Brain microvascular endothelial cell (primary cell): ENCODE results near the gene MGMT.

Source experiments
- DNase-seq: peaks from one replicate; pipeline ENCODE4 v3.0.0-alpha.2; 2020
- H3K27ac ChIP-seq: fragments of 250-450 bp; sonication (Bioruptor Pico); 2 replicates; pipeline ENCODE4 v1.5.1; 2020; ENCODE audit warnings: mild to moderate bottlenecking, moderate library complexity
- H3K27me3 ChIP-seq: fragments of 250-450 bp; sonication (Bioruptor Pico); replicated peaks from 2 replicates; pipeline ENCODE4 v1.5.1; 2020; ENCODE audit warnings: mild to moderate bottlenecking
- H3K36me3 ChIP-seq: fragments of 250-450 bp; sonication (Bioruptor Pico); replicated peaks from 2 replicates; pipeline ENCODE4 v1.5.1; 2020; ENCODE audit warnings: mild to moderate bottlenecking
- H3K4me3 ChIP-seq: 2 replicates; pipeline ENCODE4 v1.5.1; 2011; ENCODE audit warnings: low read depth, mild to moderate bottlenecking, control low read depth, low read length, moderate library complexity
- CTCF ChIP-seq: IDR thresholded peaks from 2 replicates; pipeline ENCODE4 v1.5.1; 2011; ENCODE audit warnings: low read depth, mild to moderate bottlenecking, moderate library complexity, low read length, control low read depth, inconsistent platforms; ENCODE audit errors: missing control alignments
- in situ Hi-C: cut with HindIII; loops from 2 replicates; pipeline ENCODE4 v1.10.0; 2017; ENCODE audit warnings: low sequenced_read_pairs, low pct_ligation_motif_present

MGMT gene

DNA sequence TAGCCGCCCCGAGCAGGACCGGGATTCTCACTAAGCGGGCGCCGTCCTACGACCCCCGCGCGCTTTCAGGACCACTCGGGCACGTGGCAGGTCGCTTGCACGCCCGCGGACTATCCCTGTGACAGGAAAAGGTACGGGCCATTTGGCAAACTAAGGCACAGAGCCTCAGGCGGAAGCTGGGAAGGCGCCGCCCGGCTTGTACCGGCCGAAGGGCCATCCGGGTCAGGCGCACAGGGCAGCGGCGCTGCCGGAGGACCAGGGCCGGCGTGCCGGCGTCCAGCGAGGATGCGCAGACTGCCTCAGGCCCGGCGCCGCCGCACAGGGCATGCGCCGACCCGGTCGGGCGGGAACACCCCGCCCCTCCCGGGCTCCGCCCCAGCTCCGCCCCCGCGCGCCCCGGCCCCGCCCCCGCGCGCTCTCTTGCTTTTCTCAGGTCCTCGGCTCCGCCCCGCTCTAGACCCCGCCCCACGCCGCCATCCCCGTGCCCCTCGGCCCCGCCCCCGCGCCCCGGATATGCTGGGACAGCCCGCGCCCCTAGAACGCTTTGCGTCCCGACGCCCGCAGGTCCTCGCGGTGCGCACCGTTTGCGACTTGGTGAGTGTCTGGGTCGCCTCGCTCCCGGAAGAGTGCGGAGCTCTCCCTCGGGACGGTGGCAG, at the start of gene MGMT:
TSS of gene MGMT (plus strand) at position 539 of the 656 bp plus-strand sequence.
- in situ Hi-C loops = no loop called here
- Histone ChIP-seq H3K27me3 (no peaks in the 10 kb centered on the region), H3K4me3 (peak within 1 kb of the TSS; percentile 63), H3K36me3 (no peaks in the 10 kb centered on the region), H3K27ac (no peak within 1 kb of the TSS)
- peak; percentile 85 for DNase-seq
- TF ChIP-seq CTCF = no peak

DNA sequence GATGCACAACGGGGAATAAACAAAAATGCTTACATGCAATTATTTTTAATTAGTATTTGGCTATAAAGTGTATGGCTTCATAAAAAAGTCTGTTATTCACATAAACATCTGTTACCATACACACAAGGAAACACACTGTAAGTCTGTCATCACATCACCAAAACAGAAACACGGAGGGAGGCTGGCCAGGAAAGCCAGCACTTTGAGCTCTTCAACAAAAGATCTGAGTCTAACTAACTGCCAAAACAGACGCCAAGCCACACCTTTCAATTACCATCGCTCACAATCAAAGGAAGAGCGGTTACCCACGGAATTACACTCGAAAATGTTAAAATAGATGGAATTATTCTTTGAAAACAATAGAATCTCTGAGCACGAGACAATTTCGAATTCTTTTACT, 49.2 kb upstream of the MGMT start:
- no peak for DNase-seq
- no peaks in the 10 kb centered on the region for H3K27me3 ChIP-seq
- no peak overlapping the region for H3K4me3 ChIP-seq
- no peak for TF ChIP-seq CTCF
- H3K27ac ChIP-seq = no peak overlapping the region
- H3K36me3 ChIP-seq = no peaks in the 10 kb centered on the region
- in situ Hi-C loops = no loop called here

- no peaks in the 10 kb centered on the region for H3K27me3 ChIP-seq
- TF ChIP-seq CTCF = no peak
- no peak overlapping the region for H3K4me3 ChIP-seq
- in situ Hi-C loops = no loop called here
- DNase-seq = no peak
- H3K36me3 ChIP-seq = no peaks in the 10 kb centered on the region
- no peak overlapping the region for H3K27ac ChIP-seq
These were observed 48.4 kb upstream of the MGMT start for GRCh38 chr10:129418496-129419225.

DNA sequence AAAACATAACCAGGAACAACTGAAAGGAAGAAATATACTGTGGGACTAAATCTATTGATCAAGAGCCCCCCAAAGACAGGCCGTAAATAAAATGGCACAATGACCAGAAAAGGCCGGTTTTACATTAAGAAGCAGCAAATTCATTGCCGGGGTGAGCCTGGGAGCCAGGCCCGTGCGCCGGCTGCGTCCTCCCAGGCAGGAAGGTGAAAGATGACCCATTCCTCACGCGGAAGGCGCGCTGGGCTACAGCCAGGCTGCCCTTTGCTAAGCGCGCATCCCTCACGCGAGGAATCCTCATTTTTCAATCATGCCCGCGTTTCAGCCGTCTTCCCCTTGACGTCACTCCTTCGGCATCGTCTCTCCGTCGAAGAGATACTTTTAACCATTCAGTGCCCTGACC, 47.6 kb upstream of the MGMT start:
- in situ Hi-C loops = no loop called here
- no peak for TF ChIP-seq CTCF
- no peaks in the 10 kb centered on the region for H3K36me3 ChIP-seq

GRCh38 chr10:129421399-129422010, 45.5 kb upstream of the MGMT start:
- no peak for DNase-seq
- H3K36me3 ChIP-seq = no peaks in the 10 kb centered on the region
- H3K27ac ChIP-seq = no peak overlapping the region
- no peaks in the 10 kb centered on the region for H3K27me3 ChIP-seq
- in situ Hi-C loops = no loop called here
- no peak overlapping the region for H3K4me3 ChIP-seq
- no peak for TF ChIP-seq CTCF

More for the DNA sequence above, 47.6 kb upstream of the MGMT start:
- H3K27me3 ChIP-seq = no peaks in the 10 kb centered on the region
- H3K4me3 ChIP-seq = no peak overlapping the region
- no peak overlapping the region for H3K27ac ChIP-seq
- no peak for DNase-seq
